ENCODE data around the gene ZC3H18.

The ZC3H18 gene

DNA sequence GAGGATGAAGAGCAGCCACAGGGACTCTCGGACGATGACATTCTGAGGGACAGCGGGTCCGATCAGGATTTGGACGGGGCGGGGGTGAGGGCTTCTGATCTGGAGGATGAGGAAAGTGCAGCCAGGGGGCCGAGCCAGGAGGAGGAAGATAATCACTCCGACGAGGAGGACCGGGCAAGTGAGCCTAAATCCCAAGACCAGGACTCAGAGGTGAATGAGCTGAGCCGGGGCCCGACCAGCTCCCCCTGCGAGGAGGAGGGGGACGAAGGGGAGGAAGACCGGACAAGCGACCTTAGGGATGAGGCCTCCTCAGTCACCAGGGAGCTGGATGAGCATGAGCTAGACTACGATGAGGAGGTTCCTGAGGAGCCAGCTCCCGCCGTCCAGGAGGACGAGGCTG, 7.0 kb downstream of the ZC3H18 start:
- H3K9me3 ChIP-seq (ENCODE audit: control insufficient read depth, insufficient read depth, low read length), result no peaks in the 10 kb centered on the region
- H3K4me1 ChIP-seq (ENCODE audit: control insufficient read depth, low read length), result peaks cover 4% of the 10 kb centered on the region
- H3F3A ChIP-seq (ENCODE audit: control insufficient read depth, insufficient read depth), result no peaks in the 10 kb centered on the region
- H3K27me3 ChIP-seq (ENCODE audit: control insufficient read depth, low read length), result no peaks in the 10 kb centered on the region
- peaks cover 98% of the 10 kb centered on the region for H3K79me2 ChIP-seq (ENCODE audit: control insufficient read depth, low read length)
- no peaks in the 10 kb centered on the region for H3K9me2 ChIP-seq (replicated peaks; ENCODE audit: control insufficient read depth, low read length)
- peaks cover 18% of the 10 kb centered on the region for H4K20me1 ChIP-seq (ENCODE audit: control insufficient read depth, insufficient read depth, low read depth, low read length)
- no peak for TF ChIP-seq EZH2phosphoT487 (IDR thresholded peaks at IDR 0.05; ENCODE audit: borderline replicate concordance, low read length)
- no peak for TF ChIP-seq CTCF (IDR thresholded peaks at IDR 0.05; ENCODE audit: low read depth, low read length, poor library complexity, severe bottlenecking)
- no peak overlapping the region for H3K4me2 ChIP-seq (ENCODE audit: low read length)
- H3K4me3 ChIP-seq (ENCODE audit: low read length), result no peak overlapping the region
- H3K27ac ChIP-seq (ENCODE audit: low read depth, low read length), result no peak overlapping the region
- peaks cover 84% of the 10 kb centered on the region for H3K36me3 ChIP-seq (ENCODE audit: control insufficient read depth, low read length)

DNA sequence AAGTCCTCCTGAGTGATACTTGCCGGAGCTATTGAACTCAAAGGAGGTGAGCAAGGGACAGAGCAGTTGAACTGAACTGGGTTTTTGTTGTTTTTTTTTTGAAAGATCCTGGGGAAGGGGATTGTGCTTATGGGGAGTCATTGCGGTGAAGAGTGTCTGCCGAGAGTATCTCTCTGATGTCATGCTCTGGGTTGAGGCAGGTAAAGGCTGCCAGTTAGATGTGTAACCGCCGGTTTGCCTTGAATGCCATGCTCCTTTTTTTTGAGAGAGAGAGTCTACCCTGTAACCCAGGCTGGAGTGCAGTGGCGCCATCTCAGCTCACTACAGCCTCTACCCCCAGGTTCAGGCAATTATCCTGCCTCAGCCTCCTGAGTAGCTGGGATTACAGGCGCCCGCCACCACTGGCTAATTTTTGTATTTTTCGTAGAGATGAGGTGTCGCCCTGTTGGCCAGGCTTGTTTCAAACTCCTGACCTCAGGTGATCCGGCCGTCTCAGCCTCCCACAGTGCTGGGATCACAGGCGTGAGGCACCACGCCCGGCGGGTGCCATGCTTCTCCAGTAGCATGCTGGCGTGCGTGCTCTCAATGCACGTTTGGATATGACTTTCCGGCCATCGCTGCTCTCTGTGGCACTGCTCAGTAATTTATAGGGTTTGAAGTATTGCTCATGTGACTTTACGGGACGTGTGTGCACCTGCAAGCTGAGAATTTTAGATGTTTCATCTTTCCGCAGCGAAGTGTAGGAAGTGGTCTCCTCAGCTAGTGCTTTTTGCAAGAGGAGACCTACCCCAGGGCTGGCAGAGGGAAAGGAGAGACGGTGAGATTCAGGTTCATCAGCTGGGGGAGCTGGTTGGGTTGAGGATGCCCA, 8.5 kb downstream of the ZC3H18 start:
- peaks cover 83% of the 10 kb centered on the region for H3K36me3 ChIP-seq (ENCODE audit: control insufficient read depth, low read length)
- peaks cover 10% of the 10 kb centered on the region for H4K20me1 ChIP-seq (ENCODE audit: control insufficient read depth, insufficient read depth, low read depth, low read length)
- no peak overlapping the region for H3K4me2 ChIP-seq (ENCODE audit: low read length)
- no peak overlapping the region for H3K4me3 ChIP-seq (ENCODE audit: low read length)
- no peaks in the 10 kb centered on the region for H3K9me3 ChIP-seq (ENCODE audit: control insufficient read depth, insufficient read depth, low read length)
- no peaks in the 10 kb centered on the region for H3F3A ChIP-seq (ENCODE audit: control insufficient read depth, insufficient read depth)
- no peaks in the 10 kb centered on the region for H3K4me1 ChIP-seq (ENCODE audit: control insufficient read depth, low read length)
- no peaks in the 10 kb centered on the region for H3K27me3 ChIP-seq (ENCODE audit: control insufficient read depth, low read length)
- no peaks in the 10 kb centered on the region for H3K9me2 ChIP-seq (replicated peaks; ENCODE audit: control insufficient read depth, low read length)
- TF ChIP-seq CTCF (IDR thresholded peaks at IDR 0.05; ENCODE audit: low read depth, low read length, poor library complexity, severe bottlenecking) (no peak), EZH2phosphoT487 (IDR thresholded peaks at IDR 0.05; ENCODE audit: borderline replicate concordance, low read length) (no peak)
- H3K79me2 ChIP-seq (ENCODE audit: control insufficient read depth, low read length), result peaks cover 98% of the 10 kb centered on the region
- no peak overlapping the region for H3K27ac ChIP-seq (ENCODE audit: low read depth, low read length)

DNA sequence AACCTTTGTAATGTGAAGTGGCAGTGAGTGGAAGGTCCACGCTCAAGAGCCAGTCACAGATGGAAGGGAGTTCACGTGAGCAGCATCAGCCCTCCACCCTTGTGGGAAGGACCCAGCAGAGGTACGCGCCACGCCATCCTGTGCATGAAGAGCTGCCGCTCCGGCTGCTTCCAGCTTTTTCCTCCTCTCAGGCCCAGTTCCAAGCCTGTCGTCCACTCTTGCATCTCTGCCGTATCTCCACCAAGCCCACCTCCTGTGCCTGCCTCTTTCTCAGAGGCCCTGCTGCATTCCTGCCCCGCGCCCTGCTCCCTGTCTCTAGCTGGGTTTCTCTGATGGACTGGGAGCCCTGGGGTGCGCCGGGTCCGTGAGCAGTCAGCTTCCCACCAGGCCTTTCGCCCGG, 10.2 kb downstream of the ZC3H18 start:
- Histone ChIP-seq H3K27ac (ENCODE audit: low read depth, low read length) (no peak overlapping the region), H3K4me3 (ENCODE audit: low read length) (no peak overlapping the region), H3K9me2 (replicated peaks; ENCODE audit: control insufficient read depth, low read length) (no peaks in the 10 kb centered on the region), H3K4me1 (ENCODE audit: control insufficient read depth, low read length) (no peaks in the 10 kb centered on the region), H3F3A (ENCODE audit: control insufficient read depth, insufficient read depth) (no peaks in the 10 kb centered on the region), H3K27me3 (ENCODE audit: control insufficient read depth, low read length) (no peaks in the 10 kb centered on the region), H4K20me1 (ENCODE audit: control insufficient read depth, insufficient read depth, low read depth, low read length) (peaks cover 10% of the 10 kb centered on the region), H3K9me3 (ENCODE audit: control insufficient read depth, insufficient read depth, low read length) (no peaks in the 10 kb centered on the region), H3K79me2 (ENCODE audit: control insufficient read depth, low read length) (peaks cover 98% of the 10 kb centered on the region), H3K36me3 (ENCODE audit: control insufficient read depth, low read length) (peaks cover 85% of the 10 kb centered on the region), H3K4me2 (ENCODE audit: low read length) (no peak overlapping the region)
- TF ChIP-seq CTCF (IDR thresholded peaks at IDR 0.05; ENCODE audit: low read depth, low read length, poor library complexity, severe bottlenecking) (no peak), EZH2phosphoT487 (IDR thresholded peaks at IDR 0.05; ENCODE audit: borderline replicate concordance, low read length) (no peak)
